IMR-90 (cell line): ENCODE measurements around the gene SETD3.

Source experiments
- CEBPB ChIP-seq: IDR thresholded peaks from 2 replicates; pipeline ENCODE4 v1.6.1; 2012; ENCODE audit warnings: low read depth, low read length, improper control_type of control experiment
- CHD1 ChIP-seq: IDR thresholded peaks from 2 replicates; pipeline ENCODE4 v1.6.1; 2012; ENCODE audit warnings: low read depth, low read length, improper control_type of control experiment
- MAFK ChIP-seq: IDR thresholded peaks from 2 replicates; pipeline ENCODE4 v1.6.1; 2012; ENCODE audit warnings: low read depth, low read length, improper control_type of control experiment
- MAZ ChIP-seq: IDR thresholded peaks from 2 replicates; pipeline ENCODE4 v1.6.1; 2012; ENCODE audit warnings: low read depth, mild to moderate bottlenecking, low read length, improper control_type of control experiment, moderate library complexity, borderline replicate concordance
- MXI1 ChIP-seq: IDR thresholded peaks from 2 replicates; pipeline ENCODE4 v1.6.1; 2012; ENCODE audit warnings: low read depth, mild to moderate bottlenecking, low read length, moderate library complexity, borderline replicate concordance
- NFE2L2 ChIP-seq: fragments of 150-350 bp; IDR thresholded peaks from 2 replicates; pipeline ENCODE4 v1.6.1; 2016; ENCODE audit warnings: low read depth, mild to moderate bottlenecking, low read length
- POLR2A ChIP-seq: IDR thresholded peaks from 2 replicates; pipeline ENCODE4 v1.6.1; 2012; ENCODE audit warnings: mild to moderate bottlenecking, low read depth, low read length
- RAD21 ChIP-seq: IDR thresholded peaks from 2 replicates; pipeline ENCODE4 v1.6.1; 2012; ENCODE audit warnings: low read length, improper control_type of control experiment
- RCOR1 ChIP-seq: IDR thresholded peaks from 2 replicates; pipeline ENCODE4 v1.6.1; 2012; ENCODE audit warnings: mild to moderate bottlenecking, low read length, improper control_type of control experiment; ENCODE audit not compliant: insufficient replicate concordance
- RFX5 ChIP-seq: IDR thresholded peaks from 2 replicates; pipeline ENCODE4 v1.8.0; 2012; ENCODE audit warnings: low read depth, mild to moderate bottlenecking, low read length, moderate library complexity
- SMC3 ChIP-seq: fragments of 150-350 bp; IDR thresholded peaks from 2 replicates; pipeline ENCODE4 v1.6.1; 2016; ENCODE audit warnings: low read depth, mild to moderate bottlenecking, antibody characterized with exemption, low read length, moderate library complexity
- TF ChIP-seq, protein P1 (sequence below): conservative IDR thresholded peaks from 2 replicates; pipeline ENCODE4 v1.5.1; 2012; ENCODE audit warnings: mild to moderate bottlenecking, low read depth, low read length, improper control_type of control experiment

DNA sequence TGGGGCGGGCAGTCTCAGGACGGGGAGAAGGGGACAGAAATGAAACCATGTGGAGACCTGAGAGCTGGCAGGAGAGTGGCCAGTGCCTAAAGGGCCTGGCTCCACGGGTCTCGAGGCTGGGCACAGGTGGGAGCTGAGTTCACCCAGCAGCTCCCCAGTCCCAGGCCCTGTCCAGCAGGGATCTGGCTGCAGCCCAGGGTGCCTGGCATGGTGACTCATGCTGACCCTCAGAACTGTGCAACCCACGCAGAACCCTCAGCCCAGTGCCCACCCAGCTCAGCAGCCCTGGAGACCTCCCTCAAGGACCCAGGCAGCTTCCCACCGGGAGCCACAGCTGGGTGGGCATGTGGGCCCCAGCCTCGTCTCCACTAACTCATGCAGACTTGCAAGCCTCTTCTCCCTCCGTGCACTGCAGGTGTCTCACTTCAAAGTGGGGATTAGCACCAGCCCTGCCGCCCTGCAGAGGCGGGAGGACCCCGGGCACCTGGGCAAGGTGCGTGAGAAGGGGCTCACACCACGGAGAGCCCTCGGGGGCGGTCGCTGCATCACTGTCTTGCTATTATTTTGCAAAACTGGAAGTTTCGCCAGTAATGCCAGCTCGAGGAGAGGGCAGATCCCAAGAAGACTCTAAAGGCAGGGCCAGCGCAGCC, 46.9 kb upstream of the SETD3 start:
- TF ChIP-seq, protein P1, sequence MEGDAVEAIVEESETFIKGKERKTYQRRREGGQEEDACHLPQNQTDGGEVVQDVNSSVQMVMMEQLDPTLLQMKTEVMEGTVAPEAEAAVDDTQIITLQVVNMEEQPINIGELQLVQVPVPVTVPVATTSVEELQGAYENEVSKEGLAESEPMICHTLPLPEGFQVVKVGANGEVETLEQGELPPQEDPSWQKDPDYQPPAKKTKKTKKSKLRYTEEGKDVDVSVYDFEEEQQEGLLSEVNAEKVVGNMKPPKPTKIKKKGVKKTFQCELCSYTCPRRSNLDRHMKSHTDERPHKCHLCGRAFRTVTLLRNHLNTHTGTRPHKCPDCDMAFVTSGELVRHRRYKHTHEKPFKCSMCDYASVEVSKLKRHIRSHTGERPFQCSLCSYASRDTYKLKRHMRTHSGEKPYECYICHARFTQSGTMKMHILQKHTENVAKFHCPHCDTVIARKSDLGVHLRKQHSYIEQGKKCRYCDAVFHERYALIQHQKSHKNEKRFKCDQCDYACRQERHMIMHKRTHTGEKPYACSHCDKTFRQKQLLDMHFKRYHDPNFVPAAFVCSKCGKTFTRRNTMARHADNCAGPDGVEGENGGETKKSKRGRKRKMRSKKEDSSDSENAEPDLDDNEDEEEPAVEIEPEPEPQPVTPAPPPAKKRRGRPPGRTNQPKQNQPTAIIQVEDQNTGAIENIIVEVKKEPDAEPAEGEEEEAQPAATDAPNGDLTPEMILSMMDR: no peak
- TF ChIP-seq CEBPB (no peak), MAZ (no peak), RFX5 (no peak), POLR2A (no peak), SMC3 (no peak), RAD21 (no peak), MXI1 (no peak), CHD1 (no peak), RCOR1 (no peak), MAFK (no peak), NFE2L2 (no peak)
